ENCODE results near the gene TRPV3. TPM values are rescaled to one million over a fixed set of nuclear protein-coding genes. Genes with fewer than 3 reads are reported as not detected.

Gene TRPV3
- total and polyA plus RNA-seq, 2 experiments from 2014 or later: 1.2 to 2.0 TPM

GRCh38 chr17:3545151-3545550 is 12.5 kb downstream of the TRPV3 start:
- H3K36me3 ChIP-seq: no peaks in the 10 kb centered on the region
- TF ChIP-seq, protein P1, sequence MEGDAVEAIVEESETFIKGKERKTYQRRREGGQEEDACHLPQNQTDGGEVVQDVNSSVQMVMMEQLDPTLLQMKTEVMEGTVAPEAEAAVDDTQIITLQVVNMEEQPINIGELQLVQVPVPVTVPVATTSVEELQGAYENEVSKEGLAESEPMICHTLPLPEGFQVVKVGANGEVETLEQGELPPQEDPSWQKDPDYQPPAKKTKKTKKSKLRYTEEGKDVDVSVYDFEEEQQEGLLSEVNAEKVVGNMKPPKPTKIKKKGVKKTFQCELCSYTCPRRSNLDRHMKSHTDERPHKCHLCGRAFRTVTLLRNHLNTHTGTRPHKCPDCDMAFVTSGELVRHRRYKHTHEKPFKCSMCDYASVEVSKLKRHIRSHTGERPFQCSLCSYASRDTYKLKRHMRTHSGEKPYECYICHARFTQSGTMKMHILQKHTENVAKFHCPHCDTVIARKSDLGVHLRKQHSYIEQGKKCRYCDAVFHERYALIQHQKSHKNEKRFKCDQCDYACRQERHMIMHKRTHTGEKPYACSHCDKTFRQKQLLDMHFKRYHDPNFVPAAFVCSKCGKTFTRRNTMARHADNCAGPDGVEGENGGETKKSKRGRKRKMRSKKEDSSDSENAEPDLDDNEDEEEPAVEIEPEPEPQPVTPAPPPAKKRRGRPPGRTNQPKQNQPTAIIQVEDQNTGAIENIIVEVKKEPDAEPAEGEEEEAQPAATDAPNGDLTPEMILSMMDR (IDR thresholded peaks at IDR 0.05; ENCODE audit: low read depth, low read length): no peak
- H3K4me1 ChIP-seq (ENCODE audit: low read depth): no peaks in the 10 kb centered on the region
- DNase-seq (ENCODE audit: low read depth in 1 of 2, low spot score in 1 of 2): no peak
- H3K9me3 ChIP-seq (ENCODE audit: low read depth): no peaks in the 10 kb centered on the region
- no peak overlapping the region for H3K27ac ChIP-seq
- H3K4me3 ChIP-seq: no peak overlapping the region
- H3K27me3 ChIP-seq: no peaks in the 10 kb centered on the region

DNA sequence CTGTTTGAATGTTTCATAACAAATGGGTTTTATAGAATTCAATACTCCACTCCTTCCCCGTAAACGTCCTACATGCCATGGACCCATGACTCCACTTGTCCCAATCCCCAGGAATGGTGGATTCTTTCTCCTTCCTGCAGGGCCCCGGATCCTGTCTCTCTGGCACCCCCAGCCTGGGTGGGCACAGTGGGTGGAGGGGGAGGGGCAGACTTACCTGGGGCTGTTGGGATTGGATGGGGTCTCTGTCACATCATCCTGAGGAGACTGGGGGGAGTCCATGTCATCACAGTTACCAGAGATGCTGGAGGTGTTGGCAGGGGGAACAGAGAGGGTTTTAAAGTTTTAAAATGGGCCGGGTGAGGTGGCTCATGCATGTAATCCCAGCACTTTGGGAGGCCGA is 13.2 kb downstream of the TRPV3 start:
- no peak overlapping the region for H3K4me3 ChIP-seq
- no peak for DNase-seq (ENCODE audit: low read depth in 1 of 2, low spot score in 1 of 2)
- no peak overlapping the region for H3K27ac ChIP-seq
- no peaks in the 10 kb centered on the region for H3K9me3 ChIP-seq (ENCODE audit: low read depth)
- TF ChIP-seq, protein P1 (IDR thresholded peaks at IDR 0.05; ENCODE audit: low read depth, low read length): no peak
- no peaks in the 10 kb centered on the region for H3K27me3 ChIP-seq
- H3K4me1 ChIP-seq (ENCODE audit: low read depth): no peaks in the 10 kb centered on the region
- no peaks in the 10 kb centered on the region for H3K36me3 ChIP-seq

DNA sequence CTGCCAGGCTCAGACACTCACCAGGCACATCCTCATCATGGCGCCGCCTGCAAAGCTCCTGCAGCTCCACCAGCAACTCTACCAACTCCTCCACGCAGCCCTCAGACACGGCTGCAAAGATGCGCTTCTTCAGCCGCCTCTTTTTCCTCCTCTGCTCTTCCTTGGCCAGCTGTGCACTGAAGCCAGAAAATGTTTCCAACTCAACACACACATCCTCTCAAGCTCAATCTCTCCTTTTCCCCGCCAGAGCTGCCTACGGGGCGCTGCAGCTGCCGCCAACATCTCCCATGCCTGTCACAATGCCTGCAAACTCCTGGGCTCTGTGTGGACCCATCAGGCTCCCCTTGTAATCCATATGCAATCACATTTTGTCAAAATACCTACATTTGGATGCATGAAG is 14.2 kb downstream of the TRPV3 start:
- H3K9me3 ChIP-seq (ENCODE audit: low read depth): no peaks in the 10 kb centered on the region
- no peak for DNase-seq (ENCODE audit: low read depth in 1 of 2, low spot score in 1 of 2)
- TF ChIP-seq, protein P1 (IDR thresholded peaks at IDR 0.05; ENCODE audit: low read depth, low read length): no peak
- no peaks in the 10 kb centered on the region for H3K36me3 ChIP-seq
- no peak overlapping the region for H3K27ac ChIP-seq
- H3K4me3 ChIP-seq: no peak overlapping the region
- H3K4me1 ChIP-seq (ENCODE audit: low read depth): no peaks in the 10 kb centered on the region
- no peaks in the 10 kb centered on the region for H3K27me3 ChIP-seq

- Histone ChIP-seq H3K36me3 (no peaks in the 10 kb centered on the region), H3K4me3 (no peak overlapping the region)
Observed at GRCh38 chr17:3542410-3543088, 15.1 kb downstream of the TRPV3 start.

DNA sequence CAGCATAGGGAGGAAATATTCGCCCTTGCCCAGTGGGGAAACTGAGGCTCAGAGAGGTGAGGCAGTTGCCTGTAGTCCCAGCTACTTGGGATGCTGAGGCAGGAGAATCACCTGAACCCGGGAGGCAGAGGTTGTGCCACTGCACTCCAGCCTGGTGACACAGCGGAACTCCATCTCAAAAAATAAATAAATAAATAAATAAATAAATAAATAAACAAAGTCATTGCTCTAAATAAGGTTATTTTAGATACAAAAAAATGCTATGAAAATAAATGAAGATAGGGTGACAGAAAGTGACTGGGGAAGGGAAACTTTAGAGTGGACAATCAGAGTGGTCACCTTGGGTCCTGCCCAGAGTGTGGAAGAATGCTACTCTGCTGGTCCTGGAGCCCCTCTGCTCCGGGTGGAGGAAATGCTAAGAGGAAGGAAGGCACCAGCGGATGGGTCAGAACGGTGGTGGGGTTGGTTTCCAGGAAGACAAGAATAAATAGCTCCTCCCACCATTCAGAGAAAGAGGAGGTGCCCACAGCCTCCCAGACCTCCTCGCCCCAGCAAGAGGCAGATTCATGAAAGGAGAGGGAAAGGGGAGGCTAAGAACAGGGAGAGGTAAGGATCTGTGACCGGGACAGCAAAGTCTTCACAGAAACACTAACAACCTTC is 17.6 kb downstream of the TRPV3 start:
- Histone ChIP-seq H3K27me3 (no peaks in the 10 kb centered on the region), H3K4me3 (no peak overlapping the region), H3K4me1 (ENCODE audit: low read depth) (peaks cover 3% of the 10 kb centered on the region), H3K9me3 (ENCODE audit: low read depth) (no peaks in the 10 kb centered on the region), H3K36me3 (no peaks in the 10 kb centered on the region), H3K27ac (no peak overlapping the region)
- TF ChIP-seq, protein P1 (IDR thresholded peaks at IDR 0.05; ENCODE audit: low read depth, low read length): no peak
- DNase-seq (ENCODE audit: low read depth in 1 of 2, low spot score in 1 of 2): no peak

More at GRCh38 chr17:3542410-3543088, 15.1 kb downstream of the TRPV3 start:
- TF ChIP-seq, protein P1 (IDR thresholded peaks at IDR 0.05; ENCODE audit: low read depth, low read length): no peak
- H3K27me3 ChIP-seq: no peaks in the 10 kb centered on the region
- DNase-seq (ENCODE audit: low read depth in 1 of 2, low spot score in 1 of 2): no peak
- no peak overlapping the region for H3K27ac ChIP-seq
- no peaks in the 10 kb centered on the region for H3K4me1 ChIP-seq (ENCODE audit: low read depth)
- H3K9me3 ChIP-seq (ENCODE audit: low read depth): no peaks in the 10 kb centered on the region
